Caco-2 (cell line): ENCODE results near the gene AGBL2. TPM values are rescaled to one million over a fixed set of nuclear protein-coding genes. Genes with fewer than 3 reads are reported as not detected.

Experiments
- BruUV-seq: library from RNA; stranded (reverse); fragments of 400-500 nt; replicated peaks from 2 replicates; lab custom pipeline; 2021; lab: Mats Ljungman, UMichigan
- CTCF ChIA-PET: fragments of 300-600 bp; sonication (Branson Sonifier 250); formaldehyde crosslinking; loops from one replicate; lab custom pipeline; 2022; ENCODE audit warnings: antibody characterized with exemption; lab: Charles Lee
- POLR2A ChIA-PET: fragments of 300-600 bp; sonication (Branson Sonifier 250); formaldehyde crosslinking; loops from one replicate; lab custom pipeline; 2022; ENCODE audit warnings: antibody characterized with exemption; lab: Charles Lee
- DNase-seq, 2 experiments: peaks; one replicate each; pipeline versions ENCODE4 v3.0.0 to v3.0.0-alpha.2; 2020 to 2022
- H3K27me3 ChIP-seq: replicated peaks from 2 replicates; pipeline ENCODE4 v1.6.0; 2011; ENCODE audit warnings: low read length; ENCODE audit not compliant: control insufficient read depth, insufficient read depth
- H3K36me3 ChIP-seq: 2 replicates; pipeline ENCODE4 v1.5.1; 2011; ENCODE audit warnings: low read length; ENCODE audit not compliant: control insufficient read depth, insufficient read depth
- H3K4me1 ChIP-seq: fragments of 250-450 bp; sonication (Bioruptor Pico); 2 replicates; pipeline ENCODE4 v1.5.1; 2020; ENCODE audit warnings: mild to moderate bottlenecking
- H3K4me3 ChIP-seq: 2 replicates; pipeline ENCODE4 v1.5.1; 2011; ENCODE audit warnings: low read depth, mild to moderate bottlenecking, control low read depth, low read length
- H3K9me3 ChIP-seq: fragments of 250-450 bp; sonication (Bioruptor Pico); 2 replicates; pipeline ENCODE4 v1.5.1; 2020; ENCODE audit warnings: mild to moderate bottlenecking, moderate library complexity
- H3K27ac Mint-ChIP-seq: one replicate; pipeline ENCODE4 v1.8.0; 2022; ENCODE audit warnings: mixed read lengths; ENCODE audit not compliant: unreplicated experiment
- H3K27me3 Mint-ChIP-seq: one replicate; pipeline ENCODE4 v1.8.0; 2022; ENCODE audit warnings: mixed read lengths; ENCODE audit not compliant: insufficient read depth, unreplicated experiment
- H3K36me3 Mint-ChIP-seq: one replicate; pipeline ENCODE4 v1.8.0; 2022; ENCODE audit warnings: mild to moderate bottlenecking, mixed read lengths; ENCODE audit not compliant: insufficient read depth, unreplicated experiment
- H3K4me1 Mint-ChIP-seq: one replicate; pipeline ENCODE4 v1.8.0; 2022; ENCODE audit warnings: low read depth, mixed read lengths; ENCODE audit not compliant: unreplicated experiment
- H3K4me3 Mint-ChIP-seq: one replicate; pipeline ENCODE4 v1.8.0; 2022; ENCODE audit warnings: mild to moderate bottlenecking, moderate library complexity, mixed read lengths; ENCODE audit not compliant: unreplicated experiment
- H3K9me3 Mint-ChIP-seq: one replicate; pipeline ENCODE4 v1.8.0; 2022; ENCODE audit warnings: mixed read lengths; ENCODE audit not compliant: unreplicated experiment
- CTCF ChIP-seq, 2 experiments: fragments of 200-600 bp in 1 of 2; IDR thresholded peaks; 1 replicate in 1 of 2; 2 replicates in 1 of 2; pipeline versions ENCODE4 v1.5.1 to v1.8.0; 2011 to 2022; ENCODE audit warnings: antibody characterized with exemption in 1 of 2, control low read depth in 1 of 2, inconsistent platforms in 1 of 2, low read depth in 1 of 2, low read length in 1 of 2, mild to moderate bottlenecking in 1 of 2, moderate library complexity in 1 of 2; ENCODE audit not compliant: insufficient read depth in 1 of 2, severe bottlenecking in 1 of 2, unreplicated experiment in 1 of 2
- intact Hi-C: fragments of 100-400 bp; cut with micrococcal nuclease; formaldehyde crosslinking; loops from one replicate; pipeline ENCODE4 v1.10.0; 2022; ENCODE audit not compliant: unreplicated experiment
- total RNA-seq: library from RNA; stranded (reverse); gene quantifications from 2 replicates; pipeline ENCODE4 v1.2.3, GENCODE V29; 2022

Gene AGBL2
- total RNA-seq, 1 experiment from 2014 or later: 2.9 TPM

- TF ChIP-seq CTCF (IDR thresholded peaks at IDR 0.05; ENCODE audit: insufficient read depth in 1 of 2, low read depth in 1 of 2, low read length in 1 of 2, severe bottlenecking in 1 of 2, unreplicated experiment in 1 of 2): no peak
- Mint-ChIP-seq H3K36me3 (no peaks in the 10 kb centered on the region), H3K4me1 (no peaks in the 10 kb centered on the region), H3K27ac (no peak overlapping the region), H3K9me3 (no peaks in the 10 kb centered on the region), H3K27me3 (no peaks in the 10 kb centered on the region), H3K4me3 (no peak overlapping the region)
- no peaks in the 10 kb centered on the region for H3K36me3 ChIP-seq
- ChIA-PET CTCF (no interaction called here), POLR2A (no interaction called here)
- no peak for DNase-seq
- H3K4me1 ChIP-seq: no peaks in the 10 kb centered on the region
- H3K27me3 ChIP-seq: no peaks in the 10 kb centered on the region
- no peak overlapping the region for H3K4me3 ChIP-seq
- no peaks in the 10 kb centered on the region for H3K9me3 ChIP-seq
- intact Hi-C loops: no loop called here
- no TSS peak for BruUV-seq
These were observed 53.9 kb downstream of the AGBL2 start for GRCh38 chr11:47661245-47661644.

GRCh38 chr11:47659276-47659675, 55.9 kb downstream of the AGBL2 start:
- H3K27me3 ChIP-seq: no peaks in the 10 kb centered on the region
- no peaks in the 10 kb centered on the region for H3K27me3 Mint-ChIP-seq
- TF ChIP-seq CTCF (IDR thresholded peaks at IDR 0.05; ENCODE audit: insufficient read depth in 1 of 2, low read depth in 1 of 2, low read length in 1 of 2, severe bottlenecking in 1 of 2, unreplicated experiment in 1 of 2): no peak
- H3K4me3 ChIP-seq: no peak overlapping the region
- no peak overlapping the region for H3K27ac Mint-ChIP-seq
- H3K36me3 Mint-ChIP-seq: no peaks in the 10 kb centered on the region
- ChIA-PET CTCF (no interaction called here), POLR2A (no interaction called here)
- no TSS peak for BruUV-seq
- DNase-seq: no peak
- no peaks in the 10 kb centered on the region for H3K36me3 ChIP-seq
- no peaks in the 10 kb centered on the region for H3K4me1 ChIP-seq
- no peak overlapping the region for H3K4me3 Mint-ChIP-seq
- no peaks in the 10 kb centered on the region for H3K4me1 Mint-ChIP-seq
- intact Hi-C loops: loop anchor here (5.0 kb wide), 1 partner anchor 33 kb away; no protein-coding TSS in a partner anchor
- H3K9me3 Mint-ChIP-seq: no peaks in the 10 kb centered on the region
- no peaks in the 10 kb centered on the region for H3K9me3 ChIP-seq

DNA sequence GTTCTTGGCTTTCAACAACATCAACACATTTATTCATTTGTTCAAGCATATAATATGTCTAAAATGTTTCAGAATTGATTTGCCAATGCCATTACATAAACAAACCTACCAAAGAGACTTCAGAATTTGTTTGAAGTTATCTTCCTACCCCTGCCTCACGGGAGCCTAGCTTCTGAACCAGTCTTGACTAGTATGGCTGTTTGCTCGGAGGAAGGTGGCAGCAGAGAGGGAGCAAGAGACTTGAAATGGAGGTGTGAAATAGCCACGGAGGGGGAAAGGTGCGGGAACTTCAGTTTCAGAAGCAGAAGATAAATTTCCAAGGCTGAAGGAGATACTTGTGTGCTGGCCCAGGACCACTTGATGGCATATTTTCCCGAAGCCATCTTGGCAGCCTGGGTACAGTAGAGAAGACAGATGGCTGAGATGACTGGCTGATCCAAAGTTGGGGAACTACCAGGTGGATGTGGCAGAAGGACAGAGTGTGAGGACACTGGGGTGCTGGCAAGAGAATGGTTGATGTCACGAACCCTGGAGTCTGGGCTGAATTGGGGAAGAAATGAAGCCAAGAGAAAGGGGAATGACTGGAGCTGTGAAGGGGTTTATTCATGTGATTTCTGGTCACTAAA, 58.8 kb downstream of the AGBL2 start:
- Histone ChIP-seq H3K9me3 (peaks cover 8% of the 10 kb centered on the region), H3K4me3 (no peak overlapping the region), H3K4me1 (no peaks in the 10 kb centered on the region), H3K36me3 (no peaks in the 10 kb centered on the region), H3K27me3 (no peaks in the 10 kb centered on the region)
- ChIA-PET CTCF (interaction anchor here (0.6 kb wide), 1 partner anchor 8 kb away, joined by 3 read pairs; no protein-coding TSS in a partner anchor), POLR2A (no interaction called here)
- no peak for DNase-seq
- no TSS peak for BruUV-seq
- H3K9me3 Mint-ChIP-seq: peaks cover 17% of the 10 kb centered on the region
- no peaks in the 10 kb centered on the region for H3K4me1 Mint-ChIP-seq
- no peak overlapping the region for H3K4me3 Mint-ChIP-seq
- no peak for TF ChIP-seq CTCF (IDR thresholded peaks at IDR 0.05; ENCODE audit: insufficient read depth in 1 of 2, low read depth in 1 of 2, low read length in 1 of 2, severe bottlenecking in 1 of 2, unreplicated experiment in 1 of 2)
- no peaks in the 10 kb centered on the region for H3K36me3 Mint-ChIP-seq
- intact Hi-C loops: loop anchor here (5.0 kb wide), 1 partner anchor 36 kb away; no protein-coding TSS in a partner anchor
- H3K27ac Mint-ChIP-seq: no peak overlapping the region
- H3K27me3 Mint-ChIP-seq: no peaks in the 10 kb centered on the region
